Stomach (tissue), 4 donors: Measurements from ENCODE around the gene ABR.

Source experiments
- EP300 ChIP-seq: sonication (generic); formaldehyde crosslinking; IDR thresholded peaks from one replicate; pipeline ENCODE4 v1.6.1; 2017; ENCODE audit warnings: antibody characterized with exemption
- POLR2A ChIP-seq, 4 donors: fragments of 450-650 bp; IDR thresholded peaks; one replicate each; pipeline ENCODE4 v1.6.1; 2016; ENCODE audit warnings: antibody characterized with exemption in 4 of 4, control low read depth in 2 of 4, mild to moderate bottlenecking in 1 of 4, moderate library complexity in 1 of 4
- POLR2AphosphoS5 ChIP-seq, 3 donors: sonication (generic); formaldehyde crosslinking; IDR thresholded peaks; one replicate each; pipeline ENCODE4 v1.6.1; 2016; ENCODE audit warnings: antibody characterized with exemption in 3 of 3
- TF ChIP-seq, protein P1 (sequence below), 7 experiments: fragments of 450-650 bp in 4 of 7; fragments of 200-600 bp in 3 of 7; sonication (generic) in 3 of 7; IDR thresholded peaks; one replicate each; pipeline ENCODE4 v1.5.1; 2016 to 2019; ENCODE audit warnings: antibody characterized with exemption in 7 of 7, control low read depth in 2 of 7, mild to moderate bottlenecking in 1 of 7

DNA sequence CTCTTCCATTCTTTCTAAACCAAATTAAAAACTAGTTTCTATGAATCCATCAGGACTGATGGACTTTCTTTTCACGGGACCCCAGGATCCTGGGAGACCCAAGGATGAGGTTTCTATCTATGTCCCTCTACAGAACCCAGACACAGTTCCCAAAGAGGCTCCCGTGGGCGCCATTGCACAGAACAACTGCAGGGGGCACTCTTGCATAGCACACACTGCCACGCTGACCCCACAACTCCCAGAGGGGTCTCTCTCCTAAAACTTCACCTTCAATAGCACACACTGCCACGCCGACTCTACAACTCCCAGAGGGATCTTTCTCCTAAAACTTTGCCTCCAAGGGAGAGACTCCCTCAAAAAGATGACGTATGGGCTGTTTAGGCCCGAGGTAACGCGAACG is 9.0 kb downstream of the ABR start:
- TF ChIP-seq POLR2AphosphoS5 (IDR thresholded peaks at IDR 0.05) = no peak
- TF ChIP-seq, protein P1, sequence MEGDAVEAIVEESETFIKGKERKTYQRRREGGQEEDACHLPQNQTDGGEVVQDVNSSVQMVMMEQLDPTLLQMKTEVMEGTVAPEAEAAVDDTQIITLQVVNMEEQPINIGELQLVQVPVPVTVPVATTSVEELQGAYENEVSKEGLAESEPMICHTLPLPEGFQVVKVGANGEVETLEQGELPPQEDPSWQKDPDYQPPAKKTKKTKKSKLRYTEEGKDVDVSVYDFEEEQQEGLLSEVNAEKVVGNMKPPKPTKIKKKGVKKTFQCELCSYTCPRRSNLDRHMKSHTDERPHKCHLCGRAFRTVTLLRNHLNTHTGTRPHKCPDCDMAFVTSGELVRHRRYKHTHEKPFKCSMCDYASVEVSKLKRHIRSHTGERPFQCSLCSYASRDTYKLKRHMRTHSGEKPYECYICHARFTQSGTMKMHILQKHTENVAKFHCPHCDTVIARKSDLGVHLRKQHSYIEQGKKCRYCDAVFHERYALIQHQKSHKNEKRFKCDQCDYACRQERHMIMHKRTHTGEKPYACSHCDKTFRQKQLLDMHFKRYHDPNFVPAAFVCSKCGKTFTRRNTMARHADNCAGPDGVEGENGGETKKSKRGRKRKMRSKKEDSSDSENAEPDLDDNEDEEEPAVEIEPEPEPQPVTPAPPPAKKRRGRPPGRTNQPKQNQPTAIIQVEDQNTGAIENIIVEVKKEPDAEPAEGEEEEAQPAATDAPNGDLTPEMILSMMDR (IDR thresholded peaks at IDR 0.05) = no peak
- TF ChIP-seq POLR2A (IDR thresholded peaks at IDR 0.05) = no peak
- TF ChIP-seq EP300 = no peak
